Measurements from ENCODE around the gene ZNF479.
"Not testable (repeated sequence)": the region's sequence is repeated elsewhere in the genome, so short reads cannot be mapped to it uniquely, and the experiment has no call there.

ZNF479 gene

GRCh38 chr7:57132336-57132735 is at the start of gene ZNF479:
Gene ZNF479 (minus strand): TSS chr7:57132436. CDS start chr7:57132324, 112 bp downstream.
- not testable (repeated sequence) for H3K27me3 ChIP-seq (ENCODE audit: insufficient read depth, low read length); H3K9me2 ChIP-seq (ENCODE audit: low read depth, low read length); H3K4me3 ChIP-seq (ENCODE audit: low read depth, low read length, poor library complexity, severe bottlenecking); H3K4me1 ChIP-seq (ENCODE audit: insufficient read depth, low read length, severe bottlenecking); H3K9me3 ChIP-seq (ENCODE audit: low read length); H2AFZ ChIP-seq (ENCODE audit: low read length); H3K9ac ChIP-seq (ENCODE audit: low read length); H3K79me2 ChIP-seq (ENCODE audit: insufficient read depth, low read length); H3K27ac ChIP-seq (ENCODE audit: low read depth, low read length, poor library complexity, severe bottlenecking); H3K36me3 ChIP-seq (ENCODE audit: insufficient read depth, low read length); H4K20me1 ChIP-seq (ENCODE audit: insufficient read depth, low read length); H3F3A ChIP-seq (ENCODE audit: insufficient read depth, low read length); H3K4me2 ChIP-seq (ENCODE audit: low read length)

- Histone ChIP-seq H3F3A (ENCODE audit: insufficient read depth, low read length) (no peaks in the 10 kb centered on the region), H3K4me3 (ENCODE audit: low read depth, low read length, poor library complexity, severe bottlenecking) (no peak overlapping the region), H3K4me2 (ENCODE audit: low read length) (no peak overlapping the region), H3K79me2 (ENCODE audit: insufficient read depth, low read length) (no peaks in the 10 kb centered on the region), H3K4me1 (ENCODE audit: insufficient read depth, low read length, severe bottlenecking) (no peaks in the 10 kb centered on the region), H3K27ac (ENCODE audit: low read depth, low read length, poor library complexity, severe bottlenecking) (no peak overlapping the region), H3K27me3 (ENCODE audit: insufficient read depth, low read length) (no peaks in the 10 kb centered on the region), H4K20me1 (ENCODE audit: insufficient read depth, low read length) (no peaks in the 10 kb centered on the region), H2AFZ (ENCODE audit: low read length) (no peak overlapping the region), H3K9me3 (ENCODE audit: low read length) (no peaks in the 10 kb centered on the region; the same call in 1 of the 2 replicates), H3K9ac (ENCODE audit: low read length) (no peak overlapping the region), H3K36me3 (ENCODE audit: insufficient read depth, low read length) (no peaks in the 10 kb centered on the region), H3K9me2 (ENCODE audit: low read depth, low read length) (no peaks in the 10 kb centered on the region)
- no peak for TF ChIP-seq EZH2 (IDR thresholded peaks at IDR 0.05; ENCODE audit: borderline replicate concordance, low read length)
- no peak for TF ChIP-seq CTCF (IDR thresholded peaks at IDR 0.05; ENCODE audit: low read length)
Observed at GRCh38 chr7:57182031-57182430, 49.8 kb upstream of the ZNF479 start.

- Histone ChIP-seq H3K4me2 (ENCODE audit: low read length) (no peak overlapping the region), H3K9me3 (ENCODE audit: low read length) (no peaks in the 10 kb centered on the region; the same call in 1 of the 2 replicates), H3K36me3 (ENCODE audit: insufficient read depth, low read length) (no peaks in the 10 kb centered on the region), H2AFZ (ENCODE audit: low read length) (no peak overlapping the region), H3F3A (ENCODE audit: insufficient read depth, low read length) (no peaks in the 10 kb centered on the region), H3K79me2 (ENCODE audit: insufficient read depth, low read length) (no peaks in the 10 kb centered on the region), H3K9ac (ENCODE audit: low read length) (no peak overlapping the region), H3K9me2 (ENCODE audit: low read depth, low read length) (no peaks in the 10 kb centered on the region), H4K20me1 (ENCODE audit: insufficient read depth, low read length) (no peaks in the 10 kb centered on the region), H3K4me1 (ENCODE audit: insufficient read depth, low read length, severe bottlenecking) (no peaks in the 10 kb centered on the region), H3K27me3 (ENCODE audit: insufficient read depth, low read length) (no peaks in the 10 kb centered on the region), H3K27ac (ENCODE audit: low read depth, low read length, poor library complexity, severe bottlenecking) (no peak overlapping the region), H3K4me3 (ENCODE audit: low read depth, low read length, poor library complexity, severe bottlenecking) (no peak overlapping the region)
- TF ChIP-seq CTCF (IDR thresholded peaks at IDR 0.05; ENCODE audit: low read length) (no peak), EZH2 (IDR thresholded peaks at IDR 0.05; ENCODE audit: borderline replicate concordance, low read length) (no peak)
Observed at GRCh38 chr7:57181281-57181680, 49.0 kb upstream of the ZNF479 start.

GRCh38 chr7:57179776-57180415 is 47.7 kb upstream of the ZNF479 start:
- H3K79me2 ChIP-seq (ENCODE audit: insufficient read depth, low read length) = no peaks in the 10 kb centered on the region
- no peak overlapping the region for H3K4me2 ChIP-seq (ENCODE audit: low read length)
- peaks cover 2% of the 10 kb centered on the region; the same call in 1 of the 2 replicates for H3K9me3 ChIP-seq (ENCODE audit: low read length)
- TF ChIP-seq EZH2 (IDR thresholded peaks at IDR 0.05; ENCODE audit: borderline replicate concordance, low read length) (no peak), CTCF (IDR thresholded peaks at IDR 0.05; ENCODE audit: low read length) (no peak)
- no peaks in the 10 kb centered on the region for H3K9me2 ChIP-seq (ENCODE audit: low read depth, low read length)
- H3K27ac ChIP-seq (ENCODE audit: low read depth, low read length, poor library complexity, severe bottlenecking) = no peak overlapping the region
- H3F3A ChIP-seq (ENCODE audit: insufficient read depth, low read length) = no peaks in the 10 kb centered on the region
- no peaks in the 10 kb centered on the region for H4K20me1 ChIP-seq (ENCODE audit: insufficient read depth, low read length)
- H3K4me3 ChIP-seq (ENCODE audit: low read depth, low read length, poor library complexity, severe bottlenecking) = no peak overlapping the region
- H2AFZ ChIP-seq (ENCODE audit: low read length) = no peak overlapping the region
- no peaks in the 10 kb centered on the region for H3K36me3 ChIP-seq (ENCODE audit: insufficient read depth, low read length)
- H3K4me1 ChIP-seq (ENCODE audit: insufficient read depth, low read length, severe bottlenecking) = no peaks in the 10 kb centered on the region
- H3K27me3 ChIP-seq (ENCODE audit: insufficient read depth, low read length) = no peaks in the 10 kb centered on the region
- H3K9ac ChIP-seq (ENCODE audit: low read length) = no peak overlapping the region

Measured in OCI-LY1 (cell line).